Spleen (tissue), 11 donors: Measurements from ENCODE around the gene SETD1B. TPM values are rescaled to one million over a fixed set of nuclear protein-coding genes. Genes with fewer than 3 reads are reported as not detected.

Experiments used
- DNase-seq: peaks from one replicate; pipeline ENCODE4 v3.0.0-alpha.2; 2020
- H3K27ac ChIP-seq, 8 donors: fragments of 200-600 bp; sonication (generic) in 7 of 8; 1 replicate in 4 of 8; 2 replicates in 4 of 8; pipeline versions ENCODE4 v1.5.0 to v1.8.0; 2016 to 2021; ENCODE audit warnings: inconsistent platforms in 4 of 8, mild to moderate bottlenecking in 4 of 8, moderate library complexity in 1 of 8
- H3K27me3 ChIP-seq, 7 donors: fragments of 200-600 bp; sonication (generic) in 6 of 7; replicated peaks in 1 of 7; 1 replicate in 4 of 7; 2 replicates in 3 of 7; pipeline versions ENCODE4 v1.5.0 to v1.8.0; 2016 to 2021; ENCODE audit warnings: inconsistent platforms in 3 of 7, mild to moderate bottlenecking in 1 of 7
- H3K36me3 ChIP-seq, 6 donors: fragments of 200-600 bp; sonication (generic) in 5 of 6; 1 replicate in 4 of 6; 2 replicates in 2 of 6; pipeline versions ENCODE4 v1.5.0 to v1.8.0; 2016 to 2021; ENCODE audit warnings: inconsistent platforms in 2 of 6
- H3K4me1 ChIP-seq, 6 donors: fragments of 200-600 bp; sonication (generic) in 5 of 6; 1 replicate in 3 of 6; 2 replicates in 3 of 6; pipeline versions ENCODE4 v1.5.0 to v1.8.0; 2016 to 2021; ENCODE audit warnings: inconsistent platforms in 3 of 6
- H3K4me3 ChIP-seq, 8 donors: fragments of 200-600 bp; sonication (generic) in 7 of 8; 1 replicate in 4 of 8; 2 replicates in 4 of 8; pipeline versions ENCODE4 v1.5.0 to v1.8.0; 2016 to 2021; ENCODE audit warnings: inconsistent platforms in 4 of 8, mild to moderate bottlenecking in 4 of 8, moderate library complexity in 2 of 8
- H3K9me3 ChIP-seq, 8 donors: fragments of 200-600 bp; sonication (generic) in 7 of 8; 1 replicate in 4 of 8; 2 replicates in 4 of 8; pipeline versions ENCODE4 v1.5.0 to v1.8.0; 2016 to 2021; ENCODE audit warnings: inconsistent platforms in 4 of 8
- POLR2A ChIP-seq, 3 donors: fragments of 450-650 bp; IDR thresholded peaks; one replicate each; pipeline ENCODE4 v1.5.1; 2017; ENCODE audit warnings: antibody characterized with exemption in 3 of 3, mild to moderate bottlenecking in 1 of 3
- POLR2AphosphoS5 ChIP-seq, 3 donors: sonication (generic); formaldehyde crosslinking; IDR thresholded peaks; one replicate each; pipeline ENCODE4 v1.5.1; 2017; ENCODE audit warnings: antibody characterized with exemption in 3 of 3
- WGBS, 5 donors: extraction: QIAGEN DNeasy Blood & Tissue Kit in 3 of 5; methylation state at CpG; one replicate each; pipeline versions ENCODE4 v1.1.5 to v1.1.7; 2013 to 2018; 5-methylcytosine and 5-hydroxymethylcytosine counted together
- intact Hi-C: fragments of 100-400 bp; cut with DNase I; formaldehyde crosslinking; loops from one replicate; pipeline ENCODE4 v1.15.0; 2023; ENCODE audit warnings: low total_unique reads
- polyA plus RNA-seq, 3 donors: library from polyadenylated mRNA; stranded (reverse); fragments of 200-250 nt; gene quantifications; one replicate each; pipeline ENCODE4 v1.2.1, GENCODE V29; 2013
- total RNA-seq, 7 donors: library from RNA; depleted of rRNA in 3 of 7; stranded (reverse); fragments of >200 nt in 3 of 7; fragmentation: NEBNext Ultra II Directional in 4 of 7; extraction: Animal tissue kit (Norgen Biotek cat#: 25700) in 4 of 7; gene quantifications; one replicate each; pipeline versions ENCODE4 v1.1.0 to v1.2.1, GENCODE V29; 2016 to 2021
- TF ChIP-seq, protein P1 (sequence below), 11 experiments: fragments of 200-600 bp in 7 of 11; fragments of 450-650 bp in 4 of 11; sonication (generic) in 4 of 11; IDR thresholded peaks in 8 of 11; conservative IDR thresholded peaks in 3 of 11; 1 replicate in 7 of 11; 2 replicates in 4 of 11; pipeline versions ENCODE4 v1.4.0 to v1.8.0; 2016 to 2021; ENCODE audit warnings: antibody characterized with exemption in 11 of 11, inconsistent platforms in 4 of 11, mild to moderate bottlenecking in 1 of 11
- donor health status: healthy with polysubstance abuse.
- donor health status: DM: no; HTN: no; CAD: no; lungs with moderate emphysema.
- donor health status: DM: no; HTN: no; CAD: no.
- donor health status: Bipolar disorder and iron deficiency.
- donor health status: healthy.
- donor health status: DM: no; HTN: no; CAD: no.
- donor health status: DM: yes; HTN: yes; CAD: no.

The SETD1B gene
- total and polyA plus RNA-seq, 10 donors: 3.3 to 37.7 (median 22.1) TPM

- no peaks in the 10 kb centered on the region for H3K9me3 ChIP-seq
- H3K4me3 ChIP-seq: no peak overlapping the region
- no peak for DNase-seq
- WGBS, 5 donors: 87 to 94% (median 90%) methylated on average over 9 of the region's 9 CpGs
- TF ChIP-seq, protein P1, sequence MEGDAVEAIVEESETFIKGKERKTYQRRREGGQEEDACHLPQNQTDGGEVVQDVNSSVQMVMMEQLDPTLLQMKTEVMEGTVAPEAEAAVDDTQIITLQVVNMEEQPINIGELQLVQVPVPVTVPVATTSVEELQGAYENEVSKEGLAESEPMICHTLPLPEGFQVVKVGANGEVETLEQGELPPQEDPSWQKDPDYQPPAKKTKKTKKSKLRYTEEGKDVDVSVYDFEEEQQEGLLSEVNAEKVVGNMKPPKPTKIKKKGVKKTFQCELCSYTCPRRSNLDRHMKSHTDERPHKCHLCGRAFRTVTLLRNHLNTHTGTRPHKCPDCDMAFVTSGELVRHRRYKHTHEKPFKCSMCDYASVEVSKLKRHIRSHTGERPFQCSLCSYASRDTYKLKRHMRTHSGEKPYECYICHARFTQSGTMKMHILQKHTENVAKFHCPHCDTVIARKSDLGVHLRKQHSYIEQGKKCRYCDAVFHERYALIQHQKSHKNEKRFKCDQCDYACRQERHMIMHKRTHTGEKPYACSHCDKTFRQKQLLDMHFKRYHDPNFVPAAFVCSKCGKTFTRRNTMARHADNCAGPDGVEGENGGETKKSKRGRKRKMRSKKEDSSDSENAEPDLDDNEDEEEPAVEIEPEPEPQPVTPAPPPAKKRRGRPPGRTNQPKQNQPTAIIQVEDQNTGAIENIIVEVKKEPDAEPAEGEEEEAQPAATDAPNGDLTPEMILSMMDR (IDR thresholded peaks at IDR 0.05 in 8 of 11, conservative IDR thresholded peaks at IDR 0.05 in 3 of 11): no peak
- TF ChIP-seq POLR2A (IDR thresholded peaks at IDR 0.05): no peak
- no peak for TF ChIP-seq POLR2AphosphoS5 (IDR thresholded peaks at IDR 0.05)
- no peaks in the 10 kb centered on the region for H3K27me3 ChIP-seq
- intact Hi-C loops: no loop called here
- H3K36me3 ChIP-seq: no peaks in the 10 kb centered on the region
- H3K4me1 ChIP-seq: peaks cover 0 to 13% (median 10%) of the 10 kb centered on the region in 6 donors
- H3K27ac ChIP-seq: no peak overlapping the region
These were observed 34.4 kb upstream of the SETD1B start for GRCh38 chr12:121769297-121769830.

DNA sequence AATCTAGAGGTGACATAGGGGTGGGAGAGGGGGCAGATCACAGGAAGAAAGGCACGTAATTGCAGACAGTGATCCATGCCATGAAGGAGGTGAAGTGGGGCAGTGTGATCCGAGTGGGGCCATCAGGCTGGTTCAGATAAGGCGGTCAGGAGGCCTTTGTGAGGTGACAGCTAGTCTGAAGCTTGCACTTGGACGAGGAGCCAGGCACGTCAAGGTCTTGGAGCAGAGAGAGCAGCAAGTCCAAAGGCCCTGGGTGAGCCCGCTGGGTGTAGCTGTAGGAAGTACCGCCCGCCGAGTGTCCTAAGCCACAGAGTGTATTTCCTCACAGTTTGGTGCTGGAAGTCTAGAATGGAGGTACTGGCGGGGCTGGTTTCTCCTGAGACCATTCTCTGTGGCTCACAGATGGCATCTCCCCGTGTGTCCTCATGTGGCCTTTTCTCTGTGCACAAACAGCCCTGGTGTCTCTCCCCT, 33.9 kb upstream of the SETD1B start:
- WGBS, 5 donors: 53 to 76% (median 64%) methylated on average over 11 of the region's 11 CpGs
- TF ChIP-seq, protein P1 (IDR thresholded peaks at IDR 0.05 in 8 of 11, conservative IDR thresholded peaks at IDR 0.05 in 3 of 11): no peak
- TF ChIP-seq POLR2A (IDR thresholded peaks at IDR 0.05) (no peak), POLR2AphosphoS5 (IDR thresholded peaks at IDR 0.05) (no peak)
- Histone ChIP-seq H3K4me1 (peaks cover 0 to 13% (median 10%) of the 10 kb centered on the region in 6 donors), H3K36me3 (no peaks in the 10 kb centered on the region), H3K9me3 (no peaks in the 10 kb centered on the region), H3K4me3 (no peak overlapping the region), H3K27me3 (no peaks in the 10 kb centered on the region), H3K27ac (no peak overlapping the region)
- intact Hi-C loops: no loop called here
- no peak for DNase-seq

- TF ChIP-seq POLR2AphosphoS5 (IDR thresholded peaks at IDR 0.05): no peak
- TF ChIP-seq, protein P1 (IDR thresholded peaks at IDR 0.05 in 8 of 11, conservative IDR thresholded peaks at IDR 0.05 in 3 of 11): no peak
- TF ChIP-seq POLR2A (IDR thresholded peaks at IDR 0.05): no peak
- Histone ChIP-seq H3K4me3 (no peak overlapping the region), H3K27ac (no peak overlapping the region), H3K27me3 (no peaks in the 10 kb centered on the region), H3K9me3 (no peaks in the 10 kb centered on the region), H3K36me3 (no peaks in the 10 kb centered on the region), H3K4me1 (peaks cover 0 to 15% (median 10%) of the 10 kb centered on the region in 6 donors)
- DNase-seq: no peak
- 80 to 91% (median 83%) methylated on average over 4 to 9 of the region's 9 CpGs for whole genome bisulfite sequencing, 5 donors
- intact Hi-C loops: no loop called here
These were observed 33.4 kb upstream of the SETD1B start for GRCh38 chr12:121770388-121770787.

DNA sequence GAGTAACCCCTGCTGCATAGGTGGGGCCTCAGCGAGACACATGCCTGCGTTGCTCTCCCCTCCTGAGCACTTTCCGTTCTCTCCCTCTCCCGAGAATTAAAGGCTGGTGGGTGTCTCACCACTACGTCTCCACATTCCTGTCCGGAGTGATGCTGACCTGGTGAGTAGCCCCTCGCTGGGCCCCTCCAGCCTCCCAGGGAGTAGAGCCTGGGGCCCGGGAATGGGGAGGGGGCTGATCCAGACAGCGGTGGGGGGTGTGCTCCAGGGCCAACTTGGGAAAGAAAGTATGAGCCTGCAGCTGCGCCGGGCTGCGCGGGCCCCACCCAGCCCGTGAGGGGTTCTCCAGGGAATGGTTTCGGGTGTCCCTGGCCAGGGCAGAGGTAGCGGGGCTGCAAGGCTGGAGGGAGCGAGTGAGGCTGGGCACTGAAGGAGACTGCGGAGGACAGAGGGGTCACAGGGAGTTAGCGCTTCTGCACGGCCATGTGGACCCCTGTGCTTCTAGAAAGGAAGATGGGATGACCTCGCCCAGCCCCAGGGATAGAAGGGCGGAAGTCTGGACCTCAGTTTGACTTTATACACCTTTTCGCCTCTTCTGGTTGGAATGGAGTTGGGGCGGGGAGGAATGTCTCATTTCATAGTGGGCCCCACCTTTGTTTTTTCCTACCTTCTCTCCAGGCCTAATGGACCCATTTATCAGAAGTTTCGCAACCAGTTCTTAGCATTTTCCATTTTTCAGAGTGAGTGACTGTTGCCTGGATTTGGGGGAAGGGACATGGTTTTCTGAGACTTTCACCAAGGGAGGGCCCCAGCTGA, 32.8 kb upstream of the SETD1B start:
- Histone ChIP-seq H3K36me3 (no peaks in the 10 kb centered on the region), H3K4me1 (peaks cover 0 to 21% (median 16%) of the 10 kb centered on the region in 6 donors), H3K9me3 (no peaks in the 10 kb centered on the region), H3K4me3 (no peak overlapping the region), H3K27ac (no peak overlapping the region), H3K27me3 (no peaks in the 10 kb centered on the region)
- TF ChIP-seq POLR2AphosphoS5 (IDR thresholded peaks at IDR 0.05) (no peak), POLR2A (IDR thresholded peaks at IDR 0.05) (no peak)
- TF ChIP-seq, protein P1 (IDR thresholded peaks at IDR 0.05 in 8 of 11, conservative IDR thresholded peaks at IDR 0.05 in 3 of 11): no peak
- 90 to 93% (median 93%) methylated on average over 24 to 25 of the region's 25 CpGs for WGBS, 5 donors
- no peak for DNase-seq
- intact Hi-C loops: no loop called here
